ENCODE data around the gene DENND4A.
"Not testable (repeated sequence)": the region's sequence is repeated elsewhere in the genome, so short reads cannot be mapped to it uniquely, and the experiment has no call there.

The DENND4A gene

GRCh38 chr15:65785151-65785550 lies 6.9 kb downstream of the DENND4A start:
- Histone ChIP-seq H3K4me1 (ENCODE audit: insufficient read depth, low read length) (peaks cover 9% of the 10 kb centered on the region; the same call in 1 of the 2 replicates), H3K9me3 (ENCODE audit: insufficient read depth, low read length, severe bottlenecking) (no peaks in the 10 kb centered on the region), H3K79me2 (ENCODE audit: insufficient read depth, low read length) (peaks cover 44% of the 10 kb centered on the region), H3K4me3 (ENCODE audit: low read depth in 1 of 2, low read length in 2 of 2) (no peak overlapping the region), H3K27ac (ENCODE audit: low read length) (no peak overlapping the region), H4K20me1 (ENCODE audit: insufficient read depth, low read length) (no peaks in the 10 kb centered on the region), H2AFZ (ENCODE audit: low read depth, low read length) (no peak overlapping the region), H3K4me2 (ENCODE audit: insufficient read depth, low read length) (no peak overlapping the region), H3K9ac (ENCODE audit: low read depth, low read length) (no peak overlapping the region), H3K36me3 (ENCODE audit: insufficient read depth, low read length) (no peaks in the 10 kb centered on the region), H3K27me3 (ENCODE audit: insufficient read depth, low read length, poor library complexity) (no peaks in the 10 kb centered on the region)
- TF ChIP-seq EZH2 (IDR thresholded peaks at IDR 0.05; ENCODE audit: borderline replicate concordance, low read depth, low read length, severe bottlenecking) = no peak
- DNase-seq = no peak
- no peak for ATAC-seq (ENCODE audit: insufficient read depth, low read depth)

GRCh38 chr15:65783872-65784271 lies 8.2 kb downstream of the DENND4A start:
- Histone ChIP-seq H3K9ac (ENCODE audit: low read depth, low read length) (no peak overlapping the region), H4K20me1 (ENCODE audit: insufficient read depth, low read length) (no peaks in the 10 kb centered on the region), H3K4me2 (ENCODE audit: insufficient read depth, low read length) (no peak overlapping the region), H3K27me3 (ENCODE audit: insufficient read depth, low read length, poor library complexity) (no peaks in the 10 kb centered on the region), H3K36me3 (ENCODE audit: insufficient read depth, low read length) (no peaks in the 10 kb centered on the region), H3K4me1 (ENCODE audit: insufficient read depth, low read length) (no peaks in the 10 kb centered on the region), H3K4me3 (ENCODE audit: low read depth in 1 of 2, low read length in 2 of 2) (no peak overlapping the region), H3K79me2 (ENCODE audit: insufficient read depth, low read length) (peaks cover 36% of the 10 kb centered on the region), H3K27ac (ENCODE audit: low read length) (no peak overlapping the region), H3K9me3 (ENCODE audit: insufficient read depth, low read length, severe bottlenecking) (no peaks in the 10 kb centered on the region), H2AFZ (ENCODE audit: low read depth, low read length) (no peak overlapping the region)
- TF ChIP-seq EZH2 (IDR thresholded peaks at IDR 0.05; ENCODE audit: borderline replicate concordance, low read depth, low read length, severe bottlenecking) = no peak
- TF ChIP-seq CTCF (IDR thresholded peaks at IDR 0.05; ENCODE audit: borderline replicate concordance, extremely low read depth, low read length, poor library complexity, severe bottlenecking) = no peak
- no peak for ATAC-seq (ENCODE audit: insufficient read depth, low read depth)
- DNase-seq = no peak

- H3K79me2 ChIP-seq (ENCODE audit: insufficient read depth, low read length) = peaks cover 24% of the 10 kb centered on the region
Measured at GRCh38 chr15:65782096-65782495, 10.0 kb downstream of the DENND4A start.

GRCh38 chr15:65778701-65779100 lies 13.4 kb downstream of the DENND4A start:
- H3K79me2 ChIP-seq (ENCODE audit: insufficient read depth, low read length) = peaks cover 21% of the 10 kb centered on the region
- not testable (repeated sequence) for H3K36me3 ChIP-seq (ENCODE audit: insufficient read depth, low read length); H3K27me3 ChIP-seq (ENCODE audit: insufficient read depth, low read length, poor library complexity); ATAC-seq (ENCODE audit: insufficient read depth, low read depth); H3K4me2 ChIP-seq (ENCODE audit: insufficient read depth, low read length); DNase-seq; H4K20me1 ChIP-seq (ENCODE audit: insufficient read depth, low read length); H3K27ac ChIP-seq (ENCODE audit: low read length); H3K9ac ChIP-seq (ENCODE audit: low read depth, low read length); H3K9me3 ChIP-seq (ENCODE audit: insufficient read depth, low read length, severe bottlenecking); H3K4me3 ChIP-seq (ENCODE audit: low read depth in 1 of 2, low read length in 2 of 2); H3K4me1 ChIP-seq (ENCODE audit: insufficient read depth, low read length); H2AFZ ChIP-seq (ENCODE audit: low read depth, low read length)

More at GRCh38 chr15:65782096-65782495, 10.0 kb downstream of the DENND4A start:
- no peak overlapping the region for H2AFZ ChIP-seq (ENCODE audit: low read depth, low read length)
- no peak overlapping the region for H3K27ac ChIP-seq (ENCODE audit: low read length)
- H3K9ac ChIP-seq (ENCODE audit: low read depth, low read length) = no peak overlapping the region
- DNase-seq = no peak
- no peaks in the 10 kb centered on the region for H3K9me3 ChIP-seq (ENCODE audit: insufficient read depth, low read length, severe bottlenecking)
- no peak overlapping the region for H3K4me2 ChIP-seq (ENCODE audit: insufficient read depth, low read length)
- ATAC-seq (ENCODE audit: insufficient read depth, low read depth) = no peak
- H3K4me1 ChIP-seq (ENCODE audit: insufficient read depth, low read length) = no peaks in the 10 kb centered on the region
- no peaks in the 10 kb centered on the region for H3K27me3 ChIP-seq (ENCODE audit: insufficient read depth, low read length, poor library complexity)
- H4K20me1 ChIP-seq (ENCODE audit: insufficient read depth, low read length) = no peaks in the 10 kb centered on the region
- no peaks in the 10 kb centered on the region for H3K36me3 ChIP-seq (ENCODE audit: insufficient read depth, low read length)
- H3K4me3 ChIP-seq (ENCODE audit: low read depth in 1 of 2, low read length in 2 of 2) = no peak overlapping the region
- TF ChIP-seq CTCF (IDR thresholded peaks at IDR 0.05; ENCODE audit: borderline replicate concordance, extremely low read depth, low read length, poor library complexity, severe bottlenecking) (no peak), EZH2 (IDR thresholded peaks at IDR 0.05; ENCODE audit: borderline replicate concordance, low read depth, low read length, severe bottlenecking) (no peak)
